C4-2B (cell line): Measurements from ENCODE around the gene SOSTDC1.

Experiments
- ZFX ChIP-seq: fragments of 450-650 bp; IDR thresholded peaks from 2 replicates; pipeline ENCODE4 v1.6.1; 2017
- TF ChIP-seq, protein P1 (sequence below): fragments of 450-650 bp; conservative IDR thresholded peaks from 2 replicates; pipeline ENCODE4 v1.5.1; 2017; ENCODE audit warnings: mild to moderate bottlenecking

DNA sequence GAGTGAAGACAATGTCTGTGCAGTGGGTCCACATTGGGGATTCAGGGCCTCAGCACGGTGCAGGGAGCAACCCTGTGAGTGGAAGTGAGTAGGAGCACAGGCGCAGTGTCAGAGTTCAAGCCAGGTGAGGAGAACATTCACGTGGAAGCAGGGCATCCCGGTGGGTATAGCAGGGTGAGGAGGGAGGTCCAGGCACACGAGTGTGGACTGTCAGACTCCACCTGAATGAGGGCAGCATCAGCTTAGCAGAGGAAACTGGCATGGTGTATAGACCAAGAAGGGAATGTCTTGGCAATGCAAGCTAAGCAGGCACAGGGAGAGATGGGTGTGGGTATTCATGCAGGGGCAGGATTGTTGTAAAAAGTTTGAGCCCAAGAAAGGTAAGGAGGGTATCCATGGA, 45.8 kb upstream of the SOSTDC1 start:
- TF ChIP-seq, protein P1, sequence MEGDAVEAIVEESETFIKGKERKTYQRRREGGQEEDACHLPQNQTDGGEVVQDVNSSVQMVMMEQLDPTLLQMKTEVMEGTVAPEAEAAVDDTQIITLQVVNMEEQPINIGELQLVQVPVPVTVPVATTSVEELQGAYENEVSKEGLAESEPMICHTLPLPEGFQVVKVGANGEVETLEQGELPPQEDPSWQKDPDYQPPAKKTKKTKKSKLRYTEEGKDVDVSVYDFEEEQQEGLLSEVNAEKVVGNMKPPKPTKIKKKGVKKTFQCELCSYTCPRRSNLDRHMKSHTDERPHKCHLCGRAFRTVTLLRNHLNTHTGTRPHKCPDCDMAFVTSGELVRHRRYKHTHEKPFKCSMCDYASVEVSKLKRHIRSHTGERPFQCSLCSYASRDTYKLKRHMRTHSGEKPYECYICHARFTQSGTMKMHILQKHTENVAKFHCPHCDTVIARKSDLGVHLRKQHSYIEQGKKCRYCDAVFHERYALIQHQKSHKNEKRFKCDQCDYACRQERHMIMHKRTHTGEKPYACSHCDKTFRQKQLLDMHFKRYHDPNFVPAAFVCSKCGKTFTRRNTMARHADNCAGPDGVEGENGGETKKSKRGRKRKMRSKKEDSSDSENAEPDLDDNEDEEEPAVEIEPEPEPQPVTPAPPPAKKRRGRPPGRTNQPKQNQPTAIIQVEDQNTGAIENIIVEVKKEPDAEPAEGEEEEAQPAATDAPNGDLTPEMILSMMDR: no peak
- TF ChIP-seq ZFX: no peak
